Vagina (tissue), 2 donors: ENCODE measurements around the gene ACTR6.

ENCODE experiments used
- POLR2A ChIP-seq, 2 donors: fragments of 450-650 bp; IDR thresholded peaks; one replicate each; pipeline ENCODE4 v1.6.1; 2017; ENCODE audit warnings: antibody characterized with exemption in 2 of 2, mild to moderate bottlenecking in 2 of 2, moderate library complexity in 2 of 2
- TF ChIP-seq, protein P1 (sequence below), 3 experiments: fragments of 450-650 bp in 2 of 3; fragments of 200-600 bp in 1 of 3; sonication (generic) in 1 of 3; IDR thresholded peaks; one replicate each; pipeline ENCODE4 v1.5.1; 2017 to 2019; ENCODE audit warnings: antibody characterized with exemption in 3 of 3, mild to moderate bottlenecking in 2 of 3, moderate library complexity in 2 of 3

DNA sequence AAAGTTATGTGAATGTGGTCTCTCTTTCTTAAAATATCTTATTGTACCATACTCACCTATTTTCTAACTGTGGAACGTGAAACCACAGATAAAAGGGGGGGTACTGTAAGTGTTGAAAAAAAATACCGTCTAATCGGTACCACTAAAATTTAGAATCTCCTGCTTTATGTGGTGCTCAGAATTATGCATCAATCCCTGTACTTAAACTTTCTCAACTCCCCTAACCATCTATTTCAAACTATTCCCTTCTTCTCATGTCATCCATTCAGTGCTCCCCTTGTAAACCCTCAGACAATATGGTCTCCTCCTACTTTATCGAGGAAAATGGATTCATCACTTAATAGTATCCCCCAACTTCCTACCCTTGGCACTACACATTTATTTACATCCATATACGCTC lies 42.5 kb downstream of the ACTR6 start:
- TF ChIP-seq, protein P1, sequence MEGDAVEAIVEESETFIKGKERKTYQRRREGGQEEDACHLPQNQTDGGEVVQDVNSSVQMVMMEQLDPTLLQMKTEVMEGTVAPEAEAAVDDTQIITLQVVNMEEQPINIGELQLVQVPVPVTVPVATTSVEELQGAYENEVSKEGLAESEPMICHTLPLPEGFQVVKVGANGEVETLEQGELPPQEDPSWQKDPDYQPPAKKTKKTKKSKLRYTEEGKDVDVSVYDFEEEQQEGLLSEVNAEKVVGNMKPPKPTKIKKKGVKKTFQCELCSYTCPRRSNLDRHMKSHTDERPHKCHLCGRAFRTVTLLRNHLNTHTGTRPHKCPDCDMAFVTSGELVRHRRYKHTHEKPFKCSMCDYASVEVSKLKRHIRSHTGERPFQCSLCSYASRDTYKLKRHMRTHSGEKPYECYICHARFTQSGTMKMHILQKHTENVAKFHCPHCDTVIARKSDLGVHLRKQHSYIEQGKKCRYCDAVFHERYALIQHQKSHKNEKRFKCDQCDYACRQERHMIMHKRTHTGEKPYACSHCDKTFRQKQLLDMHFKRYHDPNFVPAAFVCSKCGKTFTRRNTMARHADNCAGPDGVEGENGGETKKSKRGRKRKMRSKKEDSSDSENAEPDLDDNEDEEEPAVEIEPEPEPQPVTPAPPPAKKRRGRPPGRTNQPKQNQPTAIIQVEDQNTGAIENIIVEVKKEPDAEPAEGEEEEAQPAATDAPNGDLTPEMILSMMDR (IDR thresholded peaks at IDR 0.05): no peak
- no peak for TF ChIP-seq POLR2A (IDR thresholded peaks at IDR 0.05)
